Ovary (tissue), 9 donors: ENCODE data around the gene JAML. TPM values are rescaled to one million over a fixed set of nuclear protein-coding genes. Genes with fewer than 3 reads are reported as not detected.

Source experiments
- DNase-seq, 5 donors: peaks; one replicate each; pipeline ENCODE4 v3.0.0-alpha.2; 2019 to 2020
- H3K27ac ChIP-seq, 2 donors: fragments of 200-600 bp; one replicate each; pipeline versions ENCODE4 v1.5.1 to v1.8.0; 2019 to 2022
- H3K27me3 ChIP-seq: fragments of 200-600 bp; one replicate; pipeline ENCODE4 v1.8.0; 2022
- H3K36me3 ChIP-seq: fragments of 200-600 bp; sonication (generic); one replicate; pipeline ENCODE4 v1.5.1; 2019
- H3K4me1 ChIP-seq: one replicate; pipeline ENCODE4 v1.8.1; 2013; ENCODE audit warnings: mild to moderate bottlenecking, moderate library complexity; ENCODE audit not compliant: insufficient read depth
- H3K4me3 ChIP-seq: fragments of 200-600 bp; sonication (generic); one replicate; pipeline ENCODE4 v1.5.1; 2017
- H3K9me3 ChIP-seq, 2 donors: fragments of 200-600 bp in 1 of 2; sonication (generic) in 1 of 2; one replicate each; pipeline versions ENCODE4 v1.5.1 to v1.8.1; 2013 to 2019; ENCODE audit warnings: mild to moderate bottlenecking in 1 of 2, moderate library complexity in 1 of 2
- EP300 ChIP-seq: sonication (generic); formaldehyde crosslinking; IDR thresholded peaks from one replicate; pipeline ENCODE4 v1.6.1; 2017; ENCODE audit warnings: antibody characterized with exemption
- POLR2A ChIP-seq: fragments of 450-650 bp; IDR thresholded peaks from one replicate; pipeline ENCODE4 v1.6.1; 2017; ENCODE audit warnings: antibody characterized with exemption, mild to moderate bottlenecking, moderate library complexity
- WGBS, 3 donors: extraction: QIAGEN DNeasy Blood & Tissue Kit in 1 of 3; methylation state at CpG; one replicate each; pipeline versions ENCODE4 v1.1.5 to v1.1.7; 2013 to 2017; 5-methylcytosine and 5-hydroxymethylcytosine counted together
- intact Hi-C, 4 donors: fragments of 100-400 bp; cut with DNase I; formaldehyde crosslinking; loops; one replicate each; pipeline versions ENCODE4 v1.11.0 to v1.15.1; 2022 to 2023
- polyA plus RNA-seq, 2 donors: library from polyadenylated mRNA; stranded (reverse); fragments of 200-250 nt in 1 of 2; fragments of 350-450 nt in 1 of 2; fragmentation: Illumina TruSeq in 1 of 2; extraction: RNeasy Lipid Tissue Mini Kit (QIAGEN cat#74804) in 1 of 2; gene quantifications; one replicate each; pipeline ENCODE4 v1.2.3, GENCODE V29; 2013 to 2014
- total RNA-seq, 7 donors: library from RNA; depleted of rRNA in 2 of 7; stranded (reverse); fragments of >200 nt in 2 of 7; fragmentation: NEBNext Ultra II Directional in 3 of 7; extraction: Animal tissue kit (Norgen Biotek cat#: 25700) in 3 of 7; gene quantifications; one replicate each; pipeline versions ENCODE4 v1.1.0 to v1.2.4, GENCODE V29; 2016 to 2023
- TF ChIP-seq, protein P1 (sequence below), 3 donors: fragments of 450-650 bp in 2 of 3; fragments of 200-600 bp in 1 of 3; IDR thresholded peaks; one replicate each; pipeline versions ENCODE4 v1.5.1 to v1.8.0; 2016 to 2022; ENCODE audit warnings: antibody characterized with exemption in 3 of 3, mild to moderate bottlenecking in 1 of 3
- donor health status: DM: no; HTN: no; CAD: no; lungs with moderate emphysema.
- donor health status: DM: no; HTN: no; CAD: no.
- donor health status: Bipolar disorder and iron deficiency.
- donor health status: DM: yes; HTN: yes; CAD: no.
- donor health status: DM: no; HTN: no; CAD: no.
- donor health status: DM: yes; HTN: yes; CAD: no.

JAML gene
- total and polyA plus RNA-seq, 9 donors: 0.79 to 18.0 (median 2.0) TPM

DNA sequence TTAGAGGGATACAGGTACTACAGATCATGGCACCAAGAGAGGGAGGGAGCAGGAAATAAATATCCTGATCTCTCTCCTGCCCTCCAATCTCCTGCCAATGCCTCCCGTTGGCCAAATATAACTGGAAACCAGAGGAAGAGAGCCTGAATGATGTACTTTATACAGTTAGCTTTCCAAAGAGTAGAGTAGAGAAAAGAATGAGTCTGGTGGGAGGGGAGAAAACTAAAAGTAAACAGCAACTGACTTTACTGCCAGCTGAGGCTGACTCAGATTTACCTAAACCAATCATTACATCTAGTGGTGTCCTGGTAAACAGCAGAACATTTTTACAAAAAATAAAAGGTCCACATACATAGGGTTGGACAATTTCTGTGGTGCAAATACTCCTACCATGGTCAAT lies 22.2 kb upstream of the JAML start:
- intact Hi-C loops: no loop called here
- 52 to 71% (median 59%) methylated on average over 1 of the region's 1 CpG for WGBS, 3 donors

DNA sequence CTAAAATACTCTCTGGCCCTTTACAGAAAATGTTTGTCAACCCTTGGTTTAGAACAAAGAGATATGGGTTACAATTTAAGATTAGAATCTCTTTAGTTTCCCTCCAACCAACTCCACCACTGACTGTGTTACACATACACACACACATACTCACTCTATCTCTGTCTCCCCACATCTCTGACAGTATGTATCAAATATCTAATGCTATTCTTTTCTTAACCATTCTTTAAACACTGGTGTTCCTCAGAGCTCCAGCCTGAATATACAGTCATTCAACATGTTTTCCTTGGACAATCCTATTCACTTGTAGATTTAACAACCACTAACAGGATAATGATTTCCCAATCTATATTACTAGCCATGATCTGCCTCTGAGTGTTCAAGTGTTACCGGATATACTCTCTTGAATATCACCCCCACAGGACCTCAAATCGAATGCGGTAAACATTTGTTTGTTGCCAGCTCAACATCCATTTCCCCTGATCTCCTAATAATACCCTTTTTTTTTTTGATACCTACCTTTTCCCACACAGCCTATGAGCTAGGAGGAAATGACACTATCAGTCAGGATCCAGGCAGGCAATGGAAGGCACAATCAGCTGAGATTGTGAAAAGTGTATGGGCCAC lies 21.2 kb upstream of the JAML start:
- no peak overlapping the region for H3K27ac ChIP-seq
- H3K4me3 ChIP-seq: no peak overlapping the region
- TF ChIP-seq POLR2A (no peak), EP300 (no peak)
- TF ChIP-seq, protein P1, sequence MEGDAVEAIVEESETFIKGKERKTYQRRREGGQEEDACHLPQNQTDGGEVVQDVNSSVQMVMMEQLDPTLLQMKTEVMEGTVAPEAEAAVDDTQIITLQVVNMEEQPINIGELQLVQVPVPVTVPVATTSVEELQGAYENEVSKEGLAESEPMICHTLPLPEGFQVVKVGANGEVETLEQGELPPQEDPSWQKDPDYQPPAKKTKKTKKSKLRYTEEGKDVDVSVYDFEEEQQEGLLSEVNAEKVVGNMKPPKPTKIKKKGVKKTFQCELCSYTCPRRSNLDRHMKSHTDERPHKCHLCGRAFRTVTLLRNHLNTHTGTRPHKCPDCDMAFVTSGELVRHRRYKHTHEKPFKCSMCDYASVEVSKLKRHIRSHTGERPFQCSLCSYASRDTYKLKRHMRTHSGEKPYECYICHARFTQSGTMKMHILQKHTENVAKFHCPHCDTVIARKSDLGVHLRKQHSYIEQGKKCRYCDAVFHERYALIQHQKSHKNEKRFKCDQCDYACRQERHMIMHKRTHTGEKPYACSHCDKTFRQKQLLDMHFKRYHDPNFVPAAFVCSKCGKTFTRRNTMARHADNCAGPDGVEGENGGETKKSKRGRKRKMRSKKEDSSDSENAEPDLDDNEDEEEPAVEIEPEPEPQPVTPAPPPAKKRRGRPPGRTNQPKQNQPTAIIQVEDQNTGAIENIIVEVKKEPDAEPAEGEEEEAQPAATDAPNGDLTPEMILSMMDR (IDR thresholded peaks at IDR 0.05): no peak
- WGBS, 3 donors: 87 to 92% (median 89%) methylated on average over 3 of the region's 3 CpGs
- no peaks in the 10 kb centered on the region for H3K4me1 ChIP-seq
- no peaks in the 10 kb centered on the region for H3K36me3 ChIP-seq
- H3K9me3 ChIP-seq: no peaks in the 10 kb centered on the region
- no peak for DNase-seq
- intact Hi-C loops: no loop called here
- no peaks in the 10 kb centered on the region for H3K27me3 ChIP-seq

More for the DNA sequence above, 22.2 kb upstream of the JAML start:
- Histone ChIP-seq H3K4me3 (no peak overlapping the region), H3K27me3 (no peaks in the 10 kb centered on the region), H3K36me3 (no peaks in the 10 kb centered on the region), H3K4me1 (no peaks in the 10 kb centered on the region), H3K9me3 (no peaks in the 10 kb centered on the region), H3K27ac (no peak overlapping the region)
- no peak for TF ChIP-seq EP300
- TF ChIP-seq, protein P1 (IDR thresholded peaks at IDR 0.05): no peak
- TF ChIP-seq POLR2A: no peak
- no peak for DNase-seq

DNA sequence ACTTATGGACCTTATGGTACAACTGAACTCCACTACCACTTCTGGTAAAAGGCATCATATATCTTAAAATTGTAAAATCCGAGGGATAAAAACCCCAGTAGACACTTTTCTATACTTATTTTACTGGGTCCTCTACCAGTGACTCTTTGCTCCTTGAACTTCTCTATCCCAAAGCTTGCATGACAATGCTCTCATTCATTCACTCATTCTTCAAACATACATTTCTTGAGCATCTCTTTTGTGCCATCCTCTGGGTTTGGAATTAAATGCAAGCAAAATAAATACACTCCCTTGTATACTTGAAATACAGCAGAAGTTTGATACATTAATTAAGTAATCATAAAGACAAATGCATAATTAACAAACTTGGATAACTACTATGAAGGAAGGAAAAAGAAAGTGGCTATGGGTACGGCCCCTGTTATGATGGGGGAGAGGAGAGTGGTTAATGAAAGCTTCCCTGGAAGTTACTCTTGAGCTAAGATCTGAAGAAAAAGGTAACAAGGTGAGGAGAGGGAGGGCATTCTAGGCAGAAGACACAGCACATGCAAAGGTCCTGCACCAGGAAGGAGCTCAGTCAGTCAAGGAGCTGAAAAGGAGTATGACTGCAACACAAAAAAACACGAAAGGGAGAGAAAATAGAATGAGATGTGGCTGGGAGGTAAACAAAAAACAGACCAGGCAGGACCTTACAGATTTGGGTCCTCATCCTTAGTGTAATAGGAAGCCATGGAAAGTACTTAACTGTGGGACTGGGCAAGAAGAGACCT lies 19.4 kb upstream of the JAML start:
- no peak overlapping the region for H3K4me3 ChIP-seq
- H3K9me3 ChIP-seq: no peaks in the 10 kb centered on the region
- H3K27me3 ChIP-seq: no peaks in the 10 kb centered on the region
- intact Hi-C loops: no loop called here
- no peaks in the 10 kb centered on the region for H3K4me1 ChIP-seq
- H3K36me3 ChIP-seq: no peaks in the 10 kb centered on the region
- no peak overlapping the region for H3K27ac ChIP-seq
- WGBS, 3 donors: 62 to 75% (median 65%) methylated on average over 3 of the region's 3 CpGs
- no peak for DNase-seq
- TF ChIP-seq EP300: no peak
- TF ChIP-seq, protein P1 (IDR thresholded peaks at IDR 0.05): no peak

DNA sequence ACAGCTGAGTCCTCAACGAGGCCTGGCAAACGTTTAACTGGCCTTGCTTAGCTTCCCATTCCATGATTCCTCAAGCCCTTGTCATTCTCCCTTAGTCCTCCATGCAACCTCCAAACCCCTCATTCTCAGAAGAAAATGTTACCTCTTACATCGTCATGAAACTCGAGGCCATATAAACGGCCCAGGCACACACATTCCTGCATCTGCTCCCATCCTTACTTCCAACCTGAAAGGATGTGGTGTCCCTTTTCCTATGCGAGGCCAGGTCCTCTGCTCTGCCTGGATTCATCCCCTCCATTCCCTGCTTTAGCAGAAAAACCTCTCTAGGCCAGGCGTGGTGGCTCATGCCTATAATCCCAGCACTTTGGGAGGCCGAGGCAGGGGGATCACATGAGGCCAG lies 18.4 kb upstream of the JAML start:
- TF ChIP-seq EP300: no peak
- TF ChIP-seq, protein P1 (IDR thresholded peaks at IDR 0.05): no peak
- H3K9me3 ChIP-seq: no peaks in the 10 kb centered on the region
- H3K4me3 ChIP-seq: no peak overlapping the region
- no peaks in the 10 kb centered on the region for H3K4me1 ChIP-seq
- no peak overlapping the region for H3K27ac ChIP-seq
- DNase-seq: no peak
- intact Hi-C loops: no loop called here
- H3K27me3 ChIP-seq: no peaks in the 10 kb centered on the region
- H3K36me3 ChIP-seq: no peaks in the 10 kb centered on the region
- WGBS, 3 donors: 56 to 70% (median 60%) methylated on average over 7 to 8 of the region's 8 CpGs
